DND-41 (cell line): ENCODE results near the gene NDUFS5.
"Not testable (repeated sequence)": the region's sequence is repeated elsewhere in the genome, so short reads cannot be mapped to it uniquely, and the experiment has no call there.

Experiments
- EZH2 ChIP-seq: IDR thresholded peaks from 3 replicates; pipeline ENCODE4 v1.6.1; 2012; ENCODE audit warnings: borderline replicate concordance, low read depth, mild to moderate bottlenecking, moderate library complexity, low read length, inconsistent platforms; ENCODE audit not compliant: severe bottlenecking
- TF ChIP-seq, protein P1 (sequence below): IDR thresholded peaks from 2 replicates; pipeline ENCODE4 v1.5.1; 2012; ENCODE audit warnings: borderline replicate concordance, low read length, moderate library complexity, mild to moderate bottlenecking; ENCODE audit not compliant: poor library complexity, severe bottlenecking; ENCODE audit errors: extremely low read depth

DNA sequence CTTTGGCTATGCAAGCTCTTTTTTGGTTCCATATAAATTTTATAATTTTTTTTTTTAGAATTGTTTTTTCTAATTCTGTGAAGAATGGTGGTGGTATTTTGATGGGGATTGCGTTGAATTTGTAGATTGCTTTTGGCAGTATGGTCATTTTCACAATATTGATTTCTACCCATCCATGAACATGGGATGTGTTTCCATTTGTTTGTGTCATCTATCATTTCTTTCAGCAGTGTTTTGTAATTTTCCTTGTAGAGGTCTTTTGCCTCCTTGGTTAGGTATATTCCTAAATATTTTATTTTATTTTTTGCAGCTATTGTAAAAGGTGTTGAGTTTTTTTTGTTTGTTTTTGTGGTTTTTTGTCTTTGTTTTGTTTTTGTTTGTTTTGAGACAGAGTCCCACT is 5.7 kb upstream of the NDUFS5 start:
- TF ChIP-seq, protein P1, sequence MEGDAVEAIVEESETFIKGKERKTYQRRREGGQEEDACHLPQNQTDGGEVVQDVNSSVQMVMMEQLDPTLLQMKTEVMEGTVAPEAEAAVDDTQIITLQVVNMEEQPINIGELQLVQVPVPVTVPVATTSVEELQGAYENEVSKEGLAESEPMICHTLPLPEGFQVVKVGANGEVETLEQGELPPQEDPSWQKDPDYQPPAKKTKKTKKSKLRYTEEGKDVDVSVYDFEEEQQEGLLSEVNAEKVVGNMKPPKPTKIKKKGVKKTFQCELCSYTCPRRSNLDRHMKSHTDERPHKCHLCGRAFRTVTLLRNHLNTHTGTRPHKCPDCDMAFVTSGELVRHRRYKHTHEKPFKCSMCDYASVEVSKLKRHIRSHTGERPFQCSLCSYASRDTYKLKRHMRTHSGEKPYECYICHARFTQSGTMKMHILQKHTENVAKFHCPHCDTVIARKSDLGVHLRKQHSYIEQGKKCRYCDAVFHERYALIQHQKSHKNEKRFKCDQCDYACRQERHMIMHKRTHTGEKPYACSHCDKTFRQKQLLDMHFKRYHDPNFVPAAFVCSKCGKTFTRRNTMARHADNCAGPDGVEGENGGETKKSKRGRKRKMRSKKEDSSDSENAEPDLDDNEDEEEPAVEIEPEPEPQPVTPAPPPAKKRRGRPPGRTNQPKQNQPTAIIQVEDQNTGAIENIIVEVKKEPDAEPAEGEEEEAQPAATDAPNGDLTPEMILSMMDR = not testable (repeated sequence)
- not testable (repeated sequence) for TF ChIP-seq EZH2
